Activated CD8-positive, alpha-beta memory T cell treated with anti-CD3 and anti-CD28 coated beads, Interleukin-2, amount 10 ng/mL, durations not matched to agents 7 days and 5 days (primary cell): ENCODE data around the gene GNRHR. TPM values are rescaled to one million over a fixed set of nuclear protein-coding genes. Genes with fewer than 3 reads are reported as not detected.
A peak's percentile ranks its signal among the peaks of the same experiment; 100 is the strongest.
"Not testable (repeated sequence)": the region's sequence is repeated elsewhere in the genome, so short reads cannot be mapped to it uniquely, and the experiment has no call there.

Experiments
- ATAC-seq: fragments of 150-1000 bp; cut with Tn5 transposase; one replicate; pipeline ENCODE4 v1.10.0; 2021; ENCODE audit warnings: moderate library complexity
- CTCF ChIA-PET: fragments of 350-600 bp; sonication (Branson Sonifier 250); formaldehyde crosslinking; loops from one replicate; lab custom pipeline; 2021; ENCODE audit warnings: antibody characterized with exemption; lab: Charles Lee
- DNase-seq: peaks from one replicate; pipeline ENCODE4 v3.0.0-alpha.2; 2020
- H3K27ac Mint-ChIP-seq: one replicate; pipeline ENCODE4 v1.8.0; 2021; ENCODE audit warnings: mild to moderate bottlenecking, mixed read lengths
- H3K27me3 Mint-ChIP-seq: one replicate; pipeline ENCODE4 v1.8.0; 2021; ENCODE audit warnings: mixed read lengths
- H3K36me3 Mint-ChIP-seq: one replicate; pipeline ENCODE4 v1.8.0; 2021; ENCODE audit warnings: mild to moderate bottlenecking, mixed read lengths
- H3K4me1 Mint-ChIP-seq: one replicate; pipeline ENCODE4 v1.8.0; 2021; ENCODE audit warnings: mixed read lengths
- H3K4me3 Mint-ChIP-seq: one replicate; pipeline ENCODE4 v1.8.0; 2021; ENCODE audit warnings: mild to moderate bottlenecking, moderate library complexity, mixed read lengths
- H3K9me3 Mint-ChIP-seq: one replicate; pipeline ENCODE4 v1.8.0; 2022; ENCODE audit warnings: low read depth, mixed read lengths
- total RNA-seq, 2 experiments: library from RNA; stranded (reverse); gene quantifications; one replicate each; pipeline ENCODE4 v1.2.3, GENCODE V29; 2021

The GNRHR gene, protein sequence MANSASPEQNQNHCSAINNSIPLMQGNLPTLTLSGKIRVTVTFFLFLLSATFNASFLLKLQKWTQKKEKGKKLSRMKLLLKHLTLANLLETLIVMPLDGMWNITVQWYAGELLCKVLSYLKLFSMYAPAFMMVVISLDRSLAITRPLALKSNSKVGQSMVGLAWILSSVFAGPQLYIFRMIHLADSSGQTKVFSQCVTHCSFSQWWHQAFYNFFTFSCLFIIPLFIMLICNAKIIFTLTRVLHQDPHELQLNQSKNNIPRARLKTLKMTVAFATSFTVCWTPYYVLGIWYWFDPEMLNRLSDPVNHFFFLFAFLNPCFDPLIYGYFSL
- total RNA-seq = not detected

DNA sequence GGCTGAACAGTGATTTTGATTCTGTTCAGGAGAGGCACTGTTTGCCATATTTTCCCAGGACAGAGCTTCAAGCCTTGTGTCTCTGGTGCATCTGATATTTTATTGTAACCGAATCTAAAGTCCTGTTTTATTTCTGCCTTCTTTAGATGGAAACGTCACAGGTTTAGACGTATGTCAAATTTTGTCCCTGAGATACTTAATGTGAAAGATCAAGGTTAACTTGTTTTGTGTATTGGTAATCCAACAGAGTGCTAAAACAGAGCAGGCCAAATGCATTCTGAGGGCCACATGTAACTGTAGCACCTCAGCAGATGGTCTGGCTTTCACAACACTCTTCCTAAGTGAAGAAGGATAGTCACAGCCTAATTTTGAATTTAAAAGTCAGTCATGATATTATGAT is at the start of gene GNRHR:
TSS of gene GNRHR (minus strand) at position 101 of the 400 bp plus-strand sequence. CDS start at position 48, 53 bp downstream.
- Mint-ChIP-seq H3K4me3 (no peak within 1 kb of the TSS), H3K4me1 (no peaks in the 10 kb centered on the region), H3K27me3 (no peaks in the 10 kb centered on the region), H3K36me3 (no peaks in the 10 kb centered on the region), H3K9me3 (no peaks in the 10 kb centered on the region), H3K27ac (no peak within 1 kb of the TSS)
- ATAC-seq (no peak), DNase-seq (no peak)
- CTCF ChIA-PET = no interaction called here

GRCh38 chr4:67796810-67797209 is 42.6 kb upstream of the GNRHR start:
- Mint-ChIP-seq H3K36me3 (no peaks in the 10 kb centered on the region), H3K27me3 (no peaks in the 10 kb centered on the region), H3K4me1 (no peaks in the 10 kb centered on the region), H3K4me3 (no peak overlapping the region), H3K27ac (no peak overlapping the region), H3K9me3 (no peaks in the 10 kb centered on the region)
- CTCF ChIA-PET = no interaction called here
- no peak for ATAC-seq
- DNase-seq = no peak

DNA sequence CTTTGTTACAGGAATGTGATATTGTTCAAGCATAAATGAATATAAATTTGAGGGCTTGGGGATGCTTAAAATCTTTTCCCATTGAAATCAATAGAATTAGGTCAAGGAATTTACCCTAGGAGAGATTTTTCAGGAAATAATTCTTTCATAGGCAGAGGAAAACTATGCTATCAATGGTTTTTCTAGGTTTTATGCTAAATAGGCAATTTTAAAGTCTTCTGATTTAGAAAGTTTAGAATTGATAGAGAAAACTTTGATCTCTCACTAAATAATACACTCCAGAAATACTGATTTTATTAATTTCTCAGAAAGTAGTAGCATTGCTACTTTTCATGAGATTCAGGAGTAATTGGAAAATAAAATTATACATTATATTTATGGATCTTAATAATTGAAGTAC is 36.5 kb upstream of the GNRHR start:
- Mint-ChIP-seq H3K36me3 (no peaks in the 10 kb centered on the region), H3K4me3 (no peak overlapping the region), H3K27ac (no peak overlapping the region), H3K27me3 (no peaks in the 10 kb centered on the region), H3K9me3 (no peaks in the 10 kb centered on the region), H3K4me1 (no peaks in the 10 kb centered on the region)
- CTCF ChIA-PET = no interaction called here
- no peak for ATAC-seq
- no peak for DNase-seq

DNA sequence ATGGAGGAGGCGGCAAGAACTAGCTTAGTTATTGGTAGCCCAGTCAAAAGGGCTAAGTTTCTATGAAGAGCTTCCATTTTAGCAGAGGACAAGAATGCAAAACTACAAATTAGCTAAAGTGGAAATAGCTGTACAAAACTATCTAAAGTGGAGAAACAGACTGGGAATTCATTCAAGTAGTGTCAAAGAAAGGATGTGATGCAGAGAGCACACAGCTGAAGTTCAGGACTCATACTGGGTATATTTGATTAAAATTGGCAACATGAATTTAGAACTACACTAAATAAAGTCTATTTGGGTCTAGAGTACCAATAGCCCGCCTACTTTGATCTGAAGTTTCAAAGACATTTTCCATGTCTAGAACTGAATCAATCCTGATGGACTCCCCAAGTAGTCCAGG is 33.1 kb upstream of the GNRHR start:
- Mint-ChIP-seq H3K4me3 (no peak overlapping the region), H3K27ac (no peak overlapping the region), H3K9me3 (no peaks in the 10 kb centered on the region), H3K4me1 (no peaks in the 10 kb centered on the region), H3K36me3 (no peaks in the 10 kb centered on the region), H3K27me3 (no peaks in the 10 kb centered on the region)
- CTCF ChIA-PET = no interaction called here
- ATAC-seq (no peak), DNase-seq (no peak)

GRCh38 chr4:67785528-67785927 is 31.3 kb upstream of the GNRHR start:
- Mint-ChIP-seq H3K36me3 (no peaks in the 10 kb centered on the region), H3K4me3 (no peak overlapping the region), H3K4me1 (no peaks in the 10 kb centered on the region), H3K9me3 (no peaks in the 10 kb centered on the region), H3K27ac (no peak overlapping the region), H3K27me3 (no peaks in the 10 kb centered on the region)
- ATAC-seq (no peak), DNase-seq (no peak)
- CTCF ChIA-PET = no interaction called here

GRCh38 chr4:67779631-67780030 is 25.4 kb upstream of the GNRHR start:
- Mint-ChIP-seq H3K27ac (no peak overlapping the region), H3K36me3 (no peaks in the 10 kb centered on the region), H3K4me3 (no peak overlapping the region), H3K9me3 (no peaks in the 10 kb centered on the region), H3K4me1 (peaks cover 8% of the 10 kb centered on the region), H3K27me3 (no peaks in the 10 kb centered on the region)
- no peak for DNase-seq
- ATAC-seq = no peak
- CTCF ChIA-PET = no interaction called here

DNA sequence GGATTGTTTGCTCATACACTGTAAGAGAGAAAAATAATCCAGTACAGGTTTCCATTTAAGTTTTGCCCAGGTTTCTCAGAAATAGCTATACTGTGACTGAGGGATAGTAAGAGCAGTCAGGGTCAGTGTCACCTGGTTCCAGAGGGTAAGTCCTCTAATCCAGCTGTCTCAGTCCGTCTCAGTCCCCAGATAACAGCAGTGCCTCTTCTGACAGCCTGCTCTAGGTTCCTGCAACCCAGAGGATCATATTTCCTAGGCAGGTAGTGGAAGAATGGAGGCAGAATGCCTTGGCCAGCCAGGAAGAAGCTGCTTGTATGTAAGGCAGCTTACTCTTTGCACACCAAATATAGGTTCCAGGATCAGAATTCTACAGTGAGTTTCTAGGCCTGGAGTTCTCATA is 22.6 kb upstream of the GNRHR start:
- Mint-ChIP-seq H3K27ac (no peak overlapping the region), H3K4me1 (peaks cover 8% of the 10 kb centered on the region), H3K36me3 (no peaks in the 10 kb centered on the region), H3K4me3 (no peak overlapping the region), H3K27me3 (no peaks in the 10 kb centered on the region), H3K9me3 (no peaks in the 10 kb centered on the region)
- DNase-seq (no peak), ATAC-seq (no peak)
- CTCF ChIA-PET = interaction anchor here (1.6 kb wide), 1 partner anchor 30 kb away, joined by 3 read pairs; no protein-coding TSS in a partner anchor

DNA sequence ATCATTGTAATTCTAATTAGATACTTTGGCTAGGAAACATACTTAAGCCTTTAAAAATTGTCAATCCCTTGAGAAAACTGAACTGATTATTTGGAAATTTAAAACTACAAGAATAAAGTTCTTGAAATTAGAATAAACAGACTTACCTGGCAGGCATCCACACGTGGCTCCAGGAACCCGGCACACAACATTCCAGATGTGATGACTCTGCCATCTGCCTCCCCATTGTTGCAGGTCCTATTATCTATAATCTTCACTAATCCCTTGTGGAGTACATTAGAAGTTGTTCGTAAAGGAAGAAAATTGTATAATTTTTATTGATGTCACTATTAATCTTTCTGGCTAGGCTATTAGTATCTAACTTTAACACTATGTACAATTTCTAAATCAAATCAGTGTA is 16.2 kb upstream of the GNRHR start:
- H3K27ac Mint-ChIP-seq = no peak overlapping the region
- H3K9me3 Mint-ChIP-seq = no peaks in the 10 kb centered on the region
- H3K27me3 Mint-ChIP-seq = no peaks in the 10 kb centered on the region
- no peak for DNase-seq
- no peak for ATAC-seq
- no peaks in the 10 kb centered on the region for H3K36me3 Mint-ChIP-seq
- peaks cover 1% of the 10 kb centered on the region for H3K4me1 Mint-ChIP-seq
- CTCF ChIA-PET = interaction anchor here (0.7 kb wide), 1 partner anchor 53 kb away, joined by 3 read pairs; no protein-coding TSS in a partner anchor
- H3K4me3 Mint-ChIP-seq = no peak overlapping the region

DNA sequence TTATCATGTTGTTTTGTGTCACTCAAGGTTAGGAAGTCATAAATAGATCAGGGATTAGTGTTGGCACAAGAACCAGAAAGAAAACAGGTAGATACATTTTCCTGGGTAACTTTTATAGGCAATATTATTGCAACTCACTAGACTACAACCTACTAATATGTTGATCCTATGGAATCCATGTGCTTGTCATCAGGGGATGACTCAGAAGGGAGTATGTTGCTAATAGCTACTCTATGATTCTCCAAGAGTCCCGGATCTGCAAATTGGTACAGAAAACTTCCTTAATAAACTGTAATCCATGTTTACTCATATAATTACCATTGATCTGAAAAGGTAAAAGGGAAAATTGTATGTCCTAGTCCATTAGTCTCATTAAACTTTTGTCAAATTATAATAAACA is 11.7 kb upstream of the GNRHR start:
- no peaks in the 10 kb centered on the region for H3K9me3 Mint-ChIP-seq
- H3K27me3 Mint-ChIP-seq = peaks cover 4% of the 10 kb centered on the region
- ATAC-seq = no peak
- no peaks in the 10 kb centered on the region for H3K36me3 Mint-ChIP-seq
- DNase-seq = no peak
- no peak overlapping the region for H3K27ac Mint-ChIP-seq
- peaks cover 4% of the 10 kb centered on the region for H3K4me1 Mint-ChIP-seq
- CTCF ChIA-PET = interaction anchor here (0.6 kb wide), 1 partner anchor 496 kb away, joined by 3 read pairs; no protein-coding TSS in a partner anchor
- H3K4me3 Mint-ChIP-seq = no peak overlapping the region

- Mint-ChIP-seq H3K36me3 (no peaks in the 10 kb centered on the region), H3K27ac (no peak overlapping the region), H3K4me3 (no peak overlapping the region), H3K9me3 (no peaks in the 10 kb centered on the region), H3K4me1 (peaks cover 4% of the 10 kb centered on the region), H3K27me3 (peaks cover 4% of the 10 kb centered on the region)
- ATAC-seq (no peak), DNase-seq (no peak)
- CTCF ChIA-PET = interaction anchor here (1.0 kb wide), 1 partner anchor 16 kb away, joined by 4 read pairs; no protein-coding TSS in a partner anchor
Measured at GRCh38 chr4:67765401-67765800, 11.2 kb upstream of the GNRHR start.

GRCh38 chr4:67764183-67764582 is 10.0 kb upstream of the GNRHR start:
- CTCF ChIA-PET = no interaction called here
- no peak for ATAC-seq

DNA sequence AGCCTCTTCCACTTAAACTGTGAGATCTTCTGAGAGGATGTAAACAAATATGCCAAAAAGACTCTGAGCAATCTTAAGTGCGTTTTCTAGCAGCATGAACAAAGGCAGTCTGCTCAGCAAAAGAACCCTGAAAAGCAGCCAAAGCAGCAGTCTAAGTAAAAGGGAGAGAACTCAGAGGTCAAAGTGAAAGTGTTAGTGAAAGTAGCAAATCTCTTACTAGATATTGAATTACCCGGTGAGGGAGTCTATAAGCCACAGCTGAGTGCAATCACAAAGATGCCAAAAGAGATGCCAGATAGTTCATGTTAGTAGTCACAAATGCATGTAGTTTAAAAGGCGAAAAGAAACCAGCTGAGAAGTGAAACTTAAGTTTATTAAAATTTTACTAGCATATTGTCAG is 7.9 kb upstream of the GNRHR start:
- CTCF ChIA-PET = no interaction called here
- Mint-ChIP-seq H3K9me3 (no peaks in the 10 kb centered on the region), H3K4me1 (peaks cover 4% of the 10 kb centered on the region), H3K27me3 (peaks cover 4% of the 10 kb centered on the region), H3K36me3 (no peaks in the 10 kb centered on the region), H3K27ac (no peak overlapping the region), H3K4me3 (no peak overlapping the region)
- DNase-seq (no peak), ATAC-seq (peak; percentile 51)

More at GRCh38 chr4:67764183-67764582, 10.0 kb upstream of the GNRHR start:
- DNase-seq = no peak
- Mint-ChIP-seq H3K27ac (no peak overlapping the region), H3K9me3 (no peaks in the 10 kb centered on the region), H3K4me1 (peaks cover 4% of the 10 kb centered on the region), H3K4me3 (no peak overlapping the region), H3K36me3 (no peaks in the 10 kb centered on the region), H3K27me3 (peaks cover 4% of the 10 kb centered on the region)

DNA sequence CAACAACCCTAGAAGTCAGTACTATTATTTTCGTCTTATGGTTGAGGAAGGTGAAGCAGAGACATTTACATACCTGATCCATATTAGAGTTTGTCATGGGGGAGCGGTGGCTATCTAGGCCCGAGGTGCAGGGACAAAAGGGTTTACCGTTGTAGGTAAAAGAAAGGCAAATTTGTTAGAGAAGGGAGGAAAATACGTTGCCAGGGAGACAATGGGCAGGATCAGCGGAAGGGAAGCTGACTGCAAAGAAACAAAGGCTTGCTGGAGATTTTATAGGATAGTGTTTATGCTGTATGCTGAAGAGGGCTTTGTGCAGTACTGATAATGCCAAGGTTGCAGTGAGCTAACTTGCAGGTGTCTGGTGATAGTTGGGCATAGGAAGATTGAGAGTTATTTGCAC is 2.8 kb upstream of the GNRHR start:
- not testable (repeated sequence) for H3K4me1 Mint-ChIP-seq, H3K27me3 Mint-ChIP-seq, H3K27ac Mint-ChIP-seq, H3K9me3 Mint-ChIP-seq, DNase-seq, H3K4me3 Mint-ChIP-seq, ATAC-seq, H3K36me3 Mint-ChIP-seq
- CTCF ChIA-PET = interaction anchor here (1.5 kb wide), 1 partner anchor 10 kb away, joined by 5 read pairs; no protein-coding TSS in a partner anchor

DNA sequence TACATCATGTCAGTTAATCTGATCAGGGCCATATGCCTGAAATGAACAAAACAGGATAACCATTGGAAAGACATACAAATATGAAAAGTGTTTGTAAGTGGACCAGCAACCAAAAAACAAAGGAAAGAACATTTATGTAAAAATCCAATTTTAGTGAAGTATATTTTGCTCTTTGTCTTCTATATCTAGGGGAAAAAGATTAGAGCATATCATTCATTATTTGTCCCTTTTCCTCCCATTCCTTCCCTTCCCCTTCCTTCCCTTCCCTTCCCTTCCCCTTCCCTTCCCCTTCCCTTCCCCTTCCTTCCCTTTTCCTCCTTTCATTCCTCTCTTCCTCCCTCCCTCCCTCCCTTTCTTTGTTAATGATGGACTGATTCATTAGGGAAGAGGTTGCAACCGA is 1.8 kb upstream of the GNRHR start:
- ATAC-seq (no peak), DNase-seq (no peak)
- Mint-ChIP-seq H3K36me3 (no peaks in the 10 kb centered on the region), H3K9me3 (no peaks in the 10 kb centered on the region), H3K4me3 (no peak overlapping the region), H3K27ac (no peak overlapping the region), H3K4me1 (no peaks in the 10 kb centered on the region), H3K27me3 (no peaks in the 10 kb centered on the region)
- CTCF ChIA-PET = interaction anchor here (0.7 kb wide), 1 partner anchor 154 kb away, joined by 3 read pairs; no protein-coding TSS in a partner anchor
